ENCODE data around the gene HIVEP3.

The HIVEP3 gene

GRCh38 chr1:41749991-41750745 lies 168.6 kb downstream of the HIVEP3 start:
- DNase-seq = no peak

GRCh38 chr1:41745022-41745421 lies 173.7 kb downstream of the HIVEP3 start:
- DNase-seq = no peak

- no peak for DNase-seq
Observed at GRCh38 chr1:41743366-41743765, 175.4 kb downstream of the HIVEP3 start.

GRCh38 chr1:41742219-41742618 lies 176.5 kb downstream of the HIVEP3 start:
- DNase-seq = peak; percentile 66

- no peak for DNase-seq
Observed at GRCh38 chr1:41741244-41741643, 177.5 kb downstream of the HIVEP3 start.

- no peak for DNase-seq
Observed at GRCh38 chr1:41740630-41741239, 178.0 kb downstream of the HIVEP3 start.

- no peak for DNase-seq
Observed at GRCh38 chr1:41740058-41740457, 178.7 kb downstream of the HIVEP3 start.

- DNase-seq = no peak
Observed at GRCh38 chr1:41739061-41739955, 179.4 kb downstream of the HIVEP3 start.

GRCh38 chr1:41738475-41738874 lies 180.2 kb downstream of the HIVEP3 start:
- DNase-seq = no peak

- no peak for DNase-seq
Observed at GRCh38 chr1:41738006-41738405, 180.7 kb downstream of the HIVEP3 start.

GRCh38 chr1:41735631-41736260 lies 183.0 kb downstream of the HIVEP3 start:
- DNase-seq = no peak

- DNase-seq = no peak
Observed at GRCh38 chr1:41735139-41735538, 183.6 kb downstream of the HIVEP3 start.

GRCh38 chr1:41734201-41734970 lies 184.3 kb downstream of the HIVEP3 start:
- DNase-seq = no peak

GRCh38 chr1:41733725-41734124 lies 185.0 kb downstream of the HIVEP3 start:
- no peak for DNase-seq

GRCh38 chr1:41733021-41733420 lies 185.7 kb downstream of the HIVEP3 start:
- DNase-seq = no peak

- DNase-seq = no peak
Observed at GRCh38 chr1:41731516-41732030, 187.1 kb downstream of the HIVEP3 start.

- no peak for DNase-seq
Observed at GRCh38 chr1:41730806-41731205, 187.9 kb downstream of the HIVEP3 start.

GRCh38 chr1:41728403-41729202 lies 190.1 kb downstream of the HIVEP3 start:
- no peak for DNase-seq

- no peak for DNase-seq
Observed at GRCh38 chr1:41727749-41728115, 191.0 kb downstream of the HIVEP3 start.

- DNase-seq = no peak
Observed at GRCh38 chr1:41726899-41727748, 191.6 kb downstream of the HIVEP3 start.
